Loucy (cell line): ENCODE measurements around the gene RHOC.

ENCODE experiments used
- H2AFZ ChIP-seq: fragments of 200-600 bp; sonication (generic); 2 replicates; pipeline ENCODE4 v1.6.0; 2016; ENCODE audit warnings: antibody characterized with exemption, mild to moderate bottlenecking, low read length, moderate library complexity
- H3F3A ChIP-seq: fragments of 200-600 bp; 2 replicates; pipeline ENCODE4 v1.6.0; 2016; ENCODE audit warnings: antibody characterized with exemption, low read depth, mild to moderate bottlenecking
- H3K27me3 ChIP-seq: fragments of 200-600 bp; sonication (generic); 2 replicates; pipeline ENCODE4 v1.6.1; 2014; ENCODE audit warnings: low read length, mild to moderate bottlenecking; ENCODE audit not compliant: insufficient read depth, poor library complexity, severe bottlenecking
- H3K36me3 ChIP-seq: fragments of 200-600 bp; sonication (generic); 2 replicates; pipeline ENCODE4 v1.6.1; 2016; ENCODE audit warnings: low read length; ENCODE audit not compliant: insufficient read depth
- H3K4me1 ChIP-seq: fragments of 200-600 bp; sonication (generic); 2 replicates; pipeline ENCODE4 v1.5.1; 2014; ENCODE audit warnings: low read length, mild to moderate bottlenecking; ENCODE audit not compliant: insufficient read depth, poor library complexity, severe bottlenecking
- H3K4me2 ChIP-seq: fragments of 200-600 bp; sonication (generic); 2 replicates; pipeline ENCODE4 v1.6.0; 2014; ENCODE audit warnings: antibody characterized with exemption, low read length, low read depth, mild to moderate bottlenecking; ENCODE audit not compliant: poor library complexity, severe bottlenecking
- H3K4me3 ChIP-seq: fragments of 200-600 bp; sonication (generic); 2 replicates; pipeline ENCODE4 v1.5.1; 2014; ENCODE audit warnings: low read length, mild to moderate bottlenecking, mixed read lengths; ENCODE audit not compliant: poor library complexity, severe bottlenecking
- H3K79me2 ChIP-seq: fragments of 200-600 bp; sonication (generic); 2 replicates; pipeline ENCODE4 v1.6.1; 2014; ENCODE audit warnings: low read length; ENCODE audit not compliant: insufficient read depth
- H3K9ac ChIP-seq: fragments of 200-600 bp; sonication (generic); 2 replicates; pipeline ENCODE4 v1.6.0; 2014; ENCODE audit warnings: mild to moderate bottlenecking, low read depth, low read length, moderate library complexity; ENCODE audit not compliant: poor library complexity, severe bottlenecking
- H3K9me2 ChIP-seq: fragments of 200-600 bp; sonication (generic); replicated peaks from 2 replicates; pipeline ENCODE4 v1.6.1; 2016; ENCODE audit warnings: low read depth, low read length, mixed read lengths
- H3K9me3 ChIP-seq: fragments of 200-600 bp; sonication (generic); 2 replicates; pipeline ENCODE4 v1.6.1; 2014; ENCODE audit warnings: mild to moderate bottlenecking, antibody characterized with exemption, low read length, low read depth; ENCODE audit not compliant: insufficient read depth
- H4K20me1 ChIP-seq: fragments of 200-600 bp; sonication (generic); 2 replicates; pipeline ENCODE4 v1.6.0; 2014; ENCODE audit warnings: antibody characterized with exemption, low read length, mild to moderate bottlenecking; ENCODE audit not compliant: insufficient read depth, poor library complexity, severe bottlenecking
- CTCF ChIP-seq: fragments of 200-600 bp; sonication (generic); conservative IDR thresholded peaks from 2 replicates; pipeline ENCODE4 v1.5.1; 2014; ENCODE audit warnings: mild to moderate bottlenecking, antibody characterized with exemption, low read length
- EZH2phosphoT487 ChIP-seq: fragments of 200-600 bp; IDR thresholded peaks from 2 replicates; pipeline ENCODE4 v1.6.1; 2018; ENCODE audit warnings: antibody characterized with exemption, mild to moderate bottlenecking, moderate library complexity, borderline replicate concordance

RHOC gene

GRCh38 chr1:112704391-112704933 is 2.5 kb downstream of the RHOC start:
- Histone ChIP-seq H3K79me2 (peaks cover 51% of the 10 kb centered on the region), H3K36me3 (peaks cover 12% of the 10 kb centered on the region; the same call in 1 of the 2 replicates), H3K9ac (peak overlapping the region; percentile 86), H3K27me3 (no peaks in the 10 kb centered on the region), H3K9me3 (no peaks in the 10 kb centered on the region), H3K4me2 (peak overlapping the region; percentile 99), H4K20me1 (peaks cover 38% of the 10 kb centered on the region), H3K4me1 (peaks cover 58% of the 10 kb centered on the region), H3K4me3 (peak overlapping the region; percentile 80), H3F3A (no peaks in the 10 kb centered on the region), H2AFZ (no peak overlapping the region), H3K9me2 (no peaks in the 10 kb centered on the region)
- TF ChIP-seq CTCF, result no peak
- no peak for TF ChIP-seq EZH2phosphoT487

GRCh38 chr1:112703706-112704105 is 3.2 kb downstream of the RHOC start:
- H3K27me3 ChIP-seq, result no peaks in the 10 kb centered on the region
- H2AFZ ChIP-seq, result no peak overlapping the region
- peaks cover 20% of the 10 kb centered on the region; the same call in 1 of the 2 replicates for H3K36me3 ChIP-seq
- peak overlapping the region; percentile 86 for H3K9ac ChIP-seq
- H4K20me1 ChIP-seq, result peaks cover 38% of the 10 kb centered on the region
- H3K79me2 ChIP-seq, result peaks cover 51% of the 10 kb centered on the region
- no peaks in the 10 kb centered on the region for H3K9me3 ChIP-seq
- H3K4me3 ChIP-seq, result peak overlapping the region; percentile 80
- no peaks in the 10 kb centered on the region for H3F3A ChIP-seq
- H3K4me2 ChIP-seq, result peak overlapping the region; percentile 99
- peaks cover 64% of the 10 kb centered on the region for H3K4me1 ChIP-seq
- no peaks in the 10 kb centered on the region for H3K9me2 ChIP-seq
- TF ChIP-seq EZH2phosphoT487, result no peak
- no peak for TF ChIP-seq CTCF

DNA sequence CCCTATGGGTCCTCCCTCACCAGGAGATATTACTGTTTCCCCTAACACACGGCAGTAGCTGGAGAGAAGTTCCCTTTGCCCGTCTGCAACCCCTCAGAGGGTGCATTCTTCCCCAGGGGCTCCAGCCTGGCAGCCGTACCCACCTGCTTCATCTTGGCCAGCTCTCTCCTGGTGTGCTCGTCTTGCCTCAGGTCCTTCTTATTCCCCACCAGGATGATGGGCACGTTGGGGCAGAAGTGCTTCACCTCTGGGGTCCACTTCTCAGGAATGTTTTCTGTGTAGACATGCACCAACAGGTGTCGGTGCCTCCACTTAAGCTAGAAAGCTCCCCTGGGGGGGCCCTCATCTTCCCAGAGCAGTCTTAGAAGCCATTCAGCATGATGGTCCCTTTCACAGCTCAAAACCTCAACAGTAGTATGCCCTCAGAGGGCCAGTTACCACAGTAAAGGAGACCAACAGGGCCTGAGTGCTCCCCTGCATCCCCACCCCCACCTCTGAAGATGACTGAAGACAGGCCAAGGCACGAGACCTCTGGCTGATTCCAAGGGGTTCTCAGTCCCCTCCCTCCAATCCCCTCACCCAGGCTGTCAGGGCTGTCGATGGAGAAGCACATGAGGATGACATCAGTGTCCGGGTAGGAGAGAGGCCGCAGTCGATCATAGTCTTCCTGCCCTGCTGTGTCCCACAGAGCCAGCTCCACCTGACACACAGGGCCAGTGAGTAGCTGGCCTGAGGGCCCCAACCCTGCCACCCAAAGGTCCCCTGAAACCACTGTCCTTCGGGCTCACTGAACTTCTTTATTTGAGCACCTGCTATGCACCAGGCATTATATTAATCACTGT is 4.3 kb downstream of the RHOC start:
- peaks cover 51% of the 10 kb centered on the region for H3K79me2 ChIP-seq
- H3K4me2 ChIP-seq, result peak overlapping the region; percentile 99
- TF ChIP-seq CTCF (no peak), EZH2phosphoT487 (no peak)
- H3K27me3 ChIP-seq, result no peaks in the 10 kb centered on the region
- peak overlapping the region; percentile 12 for H3K4me3 ChIP-seq
- H3K9me3 ChIP-seq, result no peaks in the 10 kb centered on the region
- H3K4me1 ChIP-seq, result peaks cover 64% of the 10 kb centered on the region
- no peaks in the 10 kb centered on the region for H3K9me2 ChIP-seq
- H2AFZ ChIP-seq, result no peak overlapping the region
- H3K9ac ChIP-seq, result peak overlapping the region; percentile 86
- H3F3A ChIP-seq, result no peaks in the 10 kb centered on the region
- peaks cover 30% of the 10 kb centered on the region; the same call in 1 of the 2 replicates for H3K36me3 ChIP-seq
- H4K20me1 ChIP-seq, result peaks cover 38% of the 10 kb centered on the region
